HAP-1 (cell line): ENCODE results near the gene GPR34.
"Not testable (repeated sequence)": the region's sequence is repeated elsewhere in the genome, so short reads cannot be mapped to it uniquely, and the experiment has no call there.

Experiments
- DNase-seq, 2 experiments: peaks; one replicate each; pipeline ENCODE4 v3.0.0-alpha.2; 2016 to 2020; ENCODE audit warnings: low spot score in 2 of 2
- H3K27me3 ChIP-seq: fragments of 250-450 bp; sonication (Bioruptor Pico); 2 replicates; pipeline ENCODE4 v1.5.1; 2020; ENCODE audit warnings: low read depth, mild to moderate bottlenecking, moderate library complexity
- H3K36me3 ChIP-seq: fragments of 250-450 bp; sonication (Bioruptor Pico); replicated peaks from 2 replicates; pipeline ENCODE4 v1.5.1; 2020; ENCODE audit warnings: mild to moderate bottlenecking
- H3K4me1 ChIP-seq: fragments of 250-450 bp; sonication (Bioruptor Pico); 2 replicates; pipeline ENCODE4 v1.5.1; 2020; ENCODE audit warnings: mild to moderate bottlenecking
- H3K4me3 ChIP-seq: fragments of 250-450 bp; sonication (Bioruptor Pico); 2 replicates; pipeline ENCODE4 v1.5.1; 2020; ENCODE audit warnings: mild to moderate bottlenecking, moderate library complexity
- H3K9me3 ChIP-seq: fragments of 250-450 bp; sonication (Bioruptor Pico); 2 replicates; pipeline ENCODE4 v1.5.1; 2020; ENCODE audit warnings: mild to moderate bottlenecking, moderate library complexity
- in situ Hi-C: fragments of 300-500 bp; cut with MboI; formaldehyde crosslinking; loops from 3 replicates; pipeline ENCODE4 v1.14.3; 2020; ENCODE audit warnings: low sequenced_read_pairs, inconsistent platforms, mixed read lengths

The GPR34 gene, protein sequence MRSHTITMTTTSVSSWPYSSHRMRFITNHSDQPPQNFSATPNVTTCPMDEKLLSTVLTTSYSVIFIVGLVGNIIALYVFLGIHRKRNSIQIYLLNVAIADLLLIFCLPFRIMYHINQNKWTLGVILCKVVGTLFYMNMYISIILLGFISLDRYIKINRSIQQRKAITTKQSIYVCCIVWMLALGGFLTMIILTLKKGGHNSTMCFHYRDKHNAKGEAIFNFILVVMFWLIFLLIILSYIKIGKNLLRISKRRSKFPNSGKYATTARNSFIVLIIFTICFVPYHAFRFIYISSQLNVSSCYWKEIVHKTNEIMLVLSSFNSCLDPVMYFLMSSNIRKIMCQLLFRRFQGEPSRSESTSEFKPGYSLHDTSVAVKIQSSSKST

DNA sequence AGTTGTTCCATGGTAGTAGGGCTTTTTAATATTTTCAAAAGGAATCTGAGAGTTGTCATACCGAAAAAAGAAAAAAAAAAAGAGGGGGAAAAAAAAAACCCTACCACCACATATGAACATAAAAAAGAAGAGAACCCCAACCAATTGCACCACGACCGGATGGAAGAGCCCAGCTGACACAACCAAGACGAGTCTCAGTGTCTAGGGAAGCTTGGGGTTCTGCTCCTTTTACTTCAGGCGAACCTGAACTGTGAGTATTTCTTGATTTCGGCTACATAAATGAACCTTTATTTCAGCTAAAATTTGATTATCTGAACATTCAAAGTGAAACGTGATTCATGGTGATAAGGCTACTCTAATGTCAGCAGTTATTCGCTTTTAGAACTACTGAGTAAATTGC is at the start of gene GPR34:
GPR34 (plus strand) TSS at position 139 of the 400 bp plus-strand sequence. CDS start 6,661 bp downstream, outside the sequence.
- Histone ChIP-seq H3K36me3 (no peaks in the 10 kb centered on the region), H3K9me3 (no peaks in the 10 kb centered on the region), H3K4me1 (peaks cover 5% of the 10 kb centered on the region), H3K4me3 (no peak within 1 kb of the TSS), H3K27me3 (no peaks in the 10 kb centered on the region)
- no peak for DNase-seq
- in situ Hi-C loops, result no loop called here

DNA sequence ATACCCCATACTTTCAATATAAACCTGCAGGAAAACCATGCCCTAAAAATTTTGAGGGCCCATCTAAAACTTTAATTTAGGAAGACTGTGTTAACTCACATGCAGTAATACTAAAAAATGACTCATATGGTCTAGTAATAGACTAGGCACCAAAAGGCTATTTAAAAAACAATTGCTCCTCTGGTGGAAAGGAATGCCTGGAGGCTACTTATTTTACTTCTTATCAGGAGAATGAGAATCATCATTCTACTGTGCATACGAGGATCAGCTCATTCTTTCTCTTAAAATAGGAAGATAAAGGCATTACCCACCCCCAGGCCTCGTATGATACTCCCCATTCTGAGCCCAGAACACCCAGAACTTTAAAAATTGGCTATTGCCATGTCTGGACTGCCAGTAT is 42.6 kb upstream of the GPR34 start:
- peak in 1 of 2 experiments; percentile 38 for DNase-seq
- H3K27me3 ChIP-seq, H3K36me3 ChIP-seq, H3K9me3 ChIP-seq, H3K4me3 ChIP-seq, in situ Hi-C loops: not testable (repeated sequence)
- H3K4me1 ChIP-seq, result peaks cover 17% of the 10 kb centered on the region

DNA sequence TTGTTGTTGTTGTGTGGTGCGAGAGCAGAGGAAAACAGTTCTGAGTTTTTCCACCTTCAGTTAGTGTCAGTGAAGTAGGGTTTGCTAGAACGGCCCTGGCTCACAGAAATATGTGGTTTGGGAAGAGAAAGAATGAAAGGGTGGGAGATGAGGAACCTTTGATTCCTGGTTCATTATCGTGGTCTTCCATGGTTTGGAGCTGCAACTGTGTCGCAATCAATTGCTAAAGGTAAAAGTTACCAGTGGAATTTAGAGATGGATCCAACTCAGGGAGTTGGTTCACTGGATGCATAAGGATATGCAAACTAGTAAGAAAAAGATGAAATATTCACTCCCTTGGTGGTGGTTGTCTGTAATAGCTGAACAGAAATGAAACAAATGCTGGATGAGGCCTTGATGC is 35.6 kb upstream of the GPR34 start:
- no peak overlapping the region for H3K4me3 ChIP-seq
- in situ Hi-C loops, result no loop called here
- H3K9me3 ChIP-seq, result no peaks in the 10 kb centered on the region
- no peaks in the 10 kb centered on the region for H3K27me3 ChIP-seq
- peaks cover 5% of the 10 kb centered on the region; the same call in 1 of the 2 replicates for H3K4me1 ChIP-seq
- peaks cover 8% of the 10 kb centered on the region; the same call in 1 of the 2 replicates for H3K36me3 ChIP-seq
- DNase-seq, result no peak

DNA sequence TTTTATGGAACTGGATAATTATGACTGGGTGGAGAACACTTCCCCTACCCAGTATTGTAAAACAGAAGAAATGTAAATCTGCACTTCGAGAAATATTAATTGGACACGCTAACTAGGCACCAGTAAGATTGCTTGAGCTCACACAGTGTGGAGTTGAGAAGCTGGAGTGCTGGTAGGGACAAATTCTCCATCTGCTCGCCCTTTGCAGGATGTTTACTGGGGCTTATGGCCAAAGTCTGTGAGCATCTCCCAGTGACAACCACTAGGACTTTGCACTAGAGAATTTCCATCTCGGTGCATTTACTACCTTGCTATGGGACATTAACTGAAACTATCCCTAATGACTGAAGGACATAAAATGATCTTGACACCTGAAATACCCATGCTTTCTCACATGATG is 33.7 kb upstream of the GPR34 start:
- in situ Hi-C loops, result no loop called here

DNA sequence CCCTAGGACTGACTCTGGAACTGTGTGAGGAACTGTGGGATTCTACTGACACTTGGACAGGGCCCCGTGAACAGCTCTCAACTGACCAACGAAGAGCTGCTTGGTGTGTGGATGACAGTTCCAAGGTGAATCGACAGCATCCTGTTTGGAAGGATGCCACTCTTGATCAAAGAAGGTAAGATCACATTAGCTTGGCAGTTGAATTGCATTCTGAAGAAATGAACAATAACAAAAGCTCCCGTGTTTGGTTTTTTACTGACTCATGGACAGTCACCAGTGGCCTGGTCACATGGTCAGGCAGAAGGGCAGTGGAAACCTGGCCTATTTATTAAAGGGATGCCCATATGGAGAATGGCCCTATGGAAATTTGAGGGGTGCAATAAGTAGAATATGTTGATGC is 33.1 kb upstream of the GPR34 start:
- DNase-seq, result no peak
- Histone ChIP-seq H3K4me3 (no peak overlapping the region), H3K36me3 (peaks cover 12% of the 10 kb centered on the region; the same call in 1 of the 2 replicates), H3K4me1 (peaks cover 3% of the 10 kb centered on the region; the same call in 1 of the 2 replicates), H3K27me3 (no peaks in the 10 kb centered on the region), H3K9me3 (no peaks in the 10 kb centered on the region)
- in situ Hi-C loops, result no loop called here

More for the DNA sequence above, 33.7 kb upstream of the GPR34 start:
- H3K36me3 ChIP-seq, result peaks cover 10% of the 10 kb centered on the region; the same call in 1 of the 2 replicates
- H3K4me1 ChIP-seq, result peaks cover 5% of the 10 kb centered on the region; the same call in 1 of the 2 replicates
- H3K9me3 ChIP-seq, result no peaks in the 10 kb centered on the region
- no peak overlapping the region for H3K4me3 ChIP-seq
- no peaks in the 10 kb centered on the region for H3K27me3 ChIP-seq
- DNase-seq, result no peak

DNA sequence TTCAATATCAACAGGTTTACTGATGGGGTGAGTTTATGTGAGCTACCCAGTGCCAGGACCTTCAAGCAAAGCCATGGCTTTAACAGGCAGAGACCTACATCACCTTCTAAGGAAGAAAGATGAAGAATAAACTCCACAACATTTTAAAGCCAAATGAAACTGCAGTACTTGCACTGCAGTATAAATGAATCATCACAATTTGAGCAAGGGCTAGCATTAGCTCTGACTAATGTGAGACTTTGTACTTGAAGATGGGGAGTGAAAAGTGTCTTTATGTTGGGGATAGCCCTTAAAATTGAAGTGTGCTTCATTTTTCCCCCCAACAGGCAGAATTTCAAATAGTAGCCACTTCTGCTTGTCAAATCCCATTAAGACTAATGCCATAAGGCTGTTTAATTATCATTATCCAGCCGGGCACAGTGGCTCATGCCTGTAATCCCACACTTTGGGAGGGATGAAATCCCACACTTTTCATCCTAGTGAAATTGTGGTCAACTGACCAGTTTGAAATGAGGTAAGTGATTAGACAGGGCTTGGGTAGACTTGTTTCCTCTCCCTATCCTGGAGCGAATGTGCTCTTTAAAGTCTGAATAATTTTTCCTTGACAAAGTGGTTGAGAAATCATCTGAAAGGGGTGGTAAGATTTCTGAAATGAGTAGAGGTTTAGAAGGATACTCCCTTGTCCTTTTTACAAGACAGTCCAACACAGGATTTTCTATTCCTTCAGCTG is 27.2 kb upstream of the GPR34 start:
- in situ Hi-C loops, result no loop called here
- Histone ChIP-seq H3K36me3 (peaks cover 5% of the 10 kb centered on the region; the same call in 1 of the 2 replicates), H3K9me3 (no peaks in the 10 kb centered on the region), H3K4me3 (no peak overlapping the region), H3K4me1 (peaks cover 6% of the 10 kb centered on the region), H3K27me3 (no peaks in the 10 kb centered on the region)
- DNase-seq, result no peak

DNA sequence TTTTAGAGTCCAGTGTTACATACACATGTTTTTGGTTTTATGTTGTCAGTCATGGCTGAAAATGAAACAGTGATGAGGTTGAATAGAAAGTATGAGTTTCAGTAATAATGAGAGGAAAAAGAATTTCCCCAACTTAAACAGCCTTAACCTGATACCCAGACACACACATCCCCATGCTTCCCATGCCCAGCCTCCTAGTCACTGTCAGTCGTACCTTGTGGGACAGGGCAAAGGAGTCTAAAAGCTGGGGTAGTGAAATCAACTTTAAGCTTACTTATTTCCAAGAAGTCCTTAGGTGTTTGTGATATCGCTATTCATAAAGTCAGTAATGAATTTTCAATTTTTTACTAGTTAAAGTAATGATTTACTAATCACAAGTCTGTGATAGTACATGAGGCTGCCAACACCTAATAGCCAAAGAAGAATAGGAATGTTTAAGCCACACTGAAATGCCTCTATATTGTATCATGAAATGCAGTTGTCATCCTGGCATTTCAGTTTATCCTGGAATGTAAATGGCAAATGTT is 24.3 kb upstream of the GPR34 start:
- H3K36me3 ChIP-seq, result peaks cover 5% of the 10 kb centered on the region; the same call in 1 of the 2 replicates
- no peak overlapping the region for H3K4me3 ChIP-seq
- in situ Hi-C loops, result no loop called here
- no peaks in the 10 kb centered on the region for H3K9me3 ChIP-seq
- H3K4me1 ChIP-seq, result peaks cover 6% of the 10 kb centered on the region
- no peak for DNase-seq
- no peaks in the 10 kb centered on the region for H3K27me3 ChIP-seq

DNA sequence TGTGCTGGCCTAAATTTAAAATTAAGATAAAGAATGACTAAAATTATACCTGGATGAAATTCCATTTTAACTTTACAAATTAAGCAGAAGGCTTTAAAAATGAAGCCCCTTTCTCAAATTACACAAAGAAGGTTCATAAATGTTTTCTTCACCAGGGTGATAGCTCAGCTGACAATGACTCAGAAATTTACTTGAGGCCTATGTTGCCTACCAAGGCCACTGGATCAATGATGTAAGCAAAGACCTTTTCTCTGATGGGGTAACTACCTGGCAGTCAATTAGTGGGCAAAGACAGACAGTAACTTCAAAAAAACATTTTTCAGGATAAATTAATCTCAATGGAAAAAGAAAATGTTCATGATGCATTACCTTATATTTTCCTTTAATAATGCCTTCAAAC is 23.9 kb upstream of the GPR34 start:
- Histone ChIP-seq H3K36me3 (peaks cover 4% of the 10 kb centered on the region; the same call in 1 of the 2 replicates), H3K4me3 (no peak overlapping the region), H3K9me3 (no peaks in the 10 kb centered on the region), H3K4me1 (peaks cover 6% of the 10 kb centered on the region), H3K27me3 (no peaks in the 10 kb centered on the region)
- DNase-seq, result no peak
- in situ Hi-C loops, result no loop called here

DNA sequence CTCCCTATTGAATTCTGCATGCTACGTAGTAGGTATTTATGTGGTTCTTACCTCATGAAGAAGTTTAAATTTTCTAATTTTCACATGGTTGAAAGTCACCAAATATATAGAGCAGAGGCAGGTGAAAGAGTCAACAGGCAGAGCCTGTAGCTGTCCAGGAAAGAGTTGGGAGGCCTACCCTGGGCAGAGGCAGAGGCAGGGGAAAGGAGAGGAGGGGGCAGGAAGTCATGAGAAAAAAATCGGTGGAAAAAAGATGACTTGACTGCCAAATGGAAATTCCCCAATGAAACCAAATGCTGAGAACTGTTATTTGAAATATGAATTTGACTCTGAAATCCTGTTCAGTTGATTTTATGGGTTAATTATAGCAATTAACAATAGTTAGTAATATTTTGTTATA is 23.1 kb upstream of the GPR34 start:
- H3K4me3 ChIP-seq, result no peak overlapping the region
- H3K27me3 ChIP-seq, result no peaks in the 10 kb centered on the region
- H3K36me3 ChIP-seq, result no peaks in the 10 kb centered on the region
- no peak for DNase-seq
- in situ Hi-C loops, result no loop called here
- peaks cover 6% of the 10 kb centered on the region for H3K4me1 ChIP-seq
- no peaks in the 10 kb centered on the region for H3K9me3 ChIP-seq

DNA sequence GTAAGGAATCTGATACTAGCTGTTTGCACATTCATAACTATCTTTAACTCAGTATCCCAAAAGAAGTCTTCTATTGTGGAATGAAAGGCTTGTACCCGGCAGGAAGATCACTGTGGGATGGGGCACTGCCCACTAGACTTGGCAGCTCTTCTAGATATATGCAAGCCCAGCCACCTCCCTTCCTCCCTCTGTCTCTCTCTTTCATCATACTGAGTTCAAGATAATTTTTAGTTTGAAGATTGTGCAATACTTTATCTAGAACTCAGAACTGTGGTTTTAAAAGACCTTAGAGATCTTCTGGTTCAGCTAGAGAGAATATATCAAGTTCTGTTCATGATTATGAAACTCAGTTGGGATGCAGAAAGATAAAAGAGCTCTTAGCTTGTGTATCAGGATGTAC is 22.5 kb upstream of the GPR34 start:
- Histone ChIP-seq H3K9me3 (no peaks in the 10 kb centered on the region), H3K4me1 (peaks cover 6% of the 10 kb centered on the region), H3K36me3 (no peaks in the 10 kb centered on the region), H3K27me3 (no peaks in the 10 kb centered on the region), H3K4me3 (no peak overlapping the region)
- no peak for DNase-seq
- in situ Hi-C loops, result no loop called here

DNA sequence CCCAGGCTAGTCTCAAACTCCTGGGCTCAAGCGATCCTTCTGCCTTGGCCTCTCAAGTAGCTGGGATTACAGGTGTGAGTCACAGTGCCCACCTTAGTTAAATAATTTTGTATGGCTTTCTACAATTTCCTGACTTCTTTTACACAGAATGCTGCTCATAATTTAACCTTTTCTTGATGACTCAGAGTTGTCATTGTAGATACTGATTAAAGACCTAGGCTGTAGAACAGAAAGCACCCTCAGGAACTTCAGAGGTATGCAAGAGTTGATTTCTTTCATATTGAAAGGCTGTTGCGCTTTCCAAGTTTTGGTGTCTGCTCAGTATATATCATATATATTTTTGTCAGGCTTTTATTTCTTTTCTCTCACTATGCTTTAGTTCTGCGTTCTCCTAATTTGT is 21.1 kb upstream of the GPR34 start:
- Histone ChIP-seq H3K4me1 (peaks cover 6% of the 10 kb centered on the region), H3K27me3 (no peaks in the 10 kb centered on the region), H3K9me3 (no peaks in the 10 kb centered on the region), H3K36me3 (no peaks in the 10 kb centered on the region), H3K4me3 (no peak overlapping the region)
- no peak for DNase-seq
- in situ Hi-C loops, result no loop called here

DNA sequence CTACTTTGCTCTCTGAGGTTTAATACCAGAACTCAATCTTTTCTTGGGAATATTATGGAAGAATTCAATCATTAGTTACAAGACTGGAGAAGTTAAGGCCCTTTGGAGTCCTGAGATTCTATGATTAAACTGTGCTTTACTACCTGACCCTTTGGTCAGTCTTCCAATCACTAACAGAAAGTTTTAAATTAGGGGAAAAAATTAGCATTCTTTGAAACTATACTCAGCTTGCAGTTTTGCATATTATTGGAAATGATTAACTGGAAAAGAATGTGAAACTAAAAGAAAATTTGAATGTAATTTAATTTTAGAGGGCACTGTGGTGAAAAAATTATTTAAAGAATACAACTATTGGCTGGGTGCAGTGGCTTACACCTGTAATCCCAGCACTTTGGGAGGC is 18.7 kb upstream of the GPR34 start:
- no peaks in the 10 kb centered on the region for H3K9me3 ChIP-seq
- no peaks in the 10 kb centered on the region for H3K27me3 ChIP-seq
- H3K4me3 ChIP-seq, result no peak overlapping the region
- DNase-seq, result no peak
- H3K4me1 ChIP-seq, result no peaks in the 10 kb centered on the region
- no peaks in the 10 kb centered on the region for H3K36me3 ChIP-seq
- in situ Hi-C loops, result no loop called here

DNA sequence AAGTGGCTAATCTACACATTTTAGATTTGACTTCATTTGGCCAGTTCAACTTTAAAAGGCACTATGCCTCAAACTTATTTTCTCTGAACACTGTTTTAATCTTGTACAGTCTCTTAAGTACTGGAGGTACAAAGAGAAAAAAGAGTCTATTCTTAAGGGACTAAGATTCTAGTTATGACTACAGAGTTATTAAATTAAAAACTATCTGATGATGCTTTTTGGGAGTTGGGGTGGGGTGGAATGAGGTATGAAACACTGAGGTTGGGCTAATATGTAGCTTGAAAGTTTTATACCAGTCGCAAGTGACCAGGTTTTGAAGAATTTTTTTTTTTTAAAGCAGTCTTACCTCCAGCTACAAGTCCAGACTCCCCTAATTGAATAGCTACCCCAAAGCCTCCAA is 17.7 kb upstream of the GPR34 start:
- Histone ChIP-seq H3K27me3 (no peaks in the 10 kb centered on the region), H3K36me3 (no peaks in the 10 kb centered on the region), H3K4me3 (no peak overlapping the region), H3K9me3 (no peaks in the 10 kb centered on the region), H3K4me1 (no peaks in the 10 kb centered on the region)
- in situ Hi-C loops, result no loop called here
- DNase-seq, result no peak

DNA sequence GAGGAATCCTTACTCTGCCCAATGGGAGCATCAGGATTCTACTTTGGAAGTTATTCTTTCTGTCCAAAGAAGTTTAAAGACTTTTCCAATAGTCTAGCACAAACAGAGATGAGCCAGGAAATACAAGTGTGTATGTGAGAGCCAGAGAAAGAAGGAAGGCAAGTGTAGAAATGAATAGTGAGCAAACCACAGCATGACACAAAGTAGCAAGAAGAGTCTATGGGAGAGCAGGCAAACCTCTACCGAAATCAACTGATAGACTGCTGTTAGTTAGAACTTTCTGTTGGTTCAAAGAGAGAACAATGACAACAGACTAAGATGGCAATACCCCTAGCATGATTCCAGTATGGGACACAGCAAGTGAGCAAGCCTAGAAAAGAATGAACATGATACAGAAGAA is 16.1 kb upstream of the GPR34 start:
- Histone ChIP-seq H3K4me1 (no peaks in the 10 kb centered on the region), H3K27me3 (no peaks in the 10 kb centered on the region), H3K9me3 (no peaks in the 10 kb centered on the region), H3K36me3 (no peaks in the 10 kb centered on the region), H3K4me3 (no peak overlapping the region)
- in situ Hi-C loops, result no loop called here
- DNase-seq, result no peak
